ENCODE measurements around the gene FOSL2.

FOSL2 gene

DNA sequence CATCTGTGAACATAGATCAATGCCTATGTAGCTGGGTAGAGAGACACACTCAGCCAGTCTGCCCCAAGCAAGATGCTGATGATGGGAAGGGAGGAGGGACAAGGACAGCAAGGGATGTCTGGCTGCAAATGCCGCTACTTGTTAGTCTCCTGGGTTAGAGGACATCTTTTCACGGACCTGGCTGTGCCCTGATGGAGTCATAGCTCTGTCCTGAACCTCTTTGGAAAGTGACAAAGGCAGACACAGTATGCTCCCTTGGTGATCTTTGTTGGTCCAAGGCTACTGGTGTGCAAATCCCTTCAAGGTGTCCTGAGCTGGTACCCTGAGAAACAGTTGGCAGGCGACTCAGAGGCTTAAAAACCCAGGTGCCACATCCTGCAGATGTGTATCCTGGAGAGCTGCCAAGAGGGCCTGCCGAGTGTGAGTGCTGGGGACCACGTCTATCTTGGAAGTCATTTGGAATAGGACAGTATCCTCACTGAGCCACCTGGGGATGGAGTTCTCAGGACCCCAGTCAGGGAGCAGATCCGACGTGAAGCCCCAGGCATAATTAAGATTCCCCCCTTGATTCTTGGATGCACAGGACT lies 10.8 kb downstream of the FOSL2 start:
- no peak overlapping the region for H3K4ac ChIP-seq (ENCODE audit: low read depth, low read length)
- H3K23ac ChIP-seq (ENCODE audit: low read length) = no peak overlapping the region
- no peak overlapping the region for H3K56ac ChIP-seq (ENCODE audit: low read length)
- no peak overlapping the region for H3K9ac ChIP-seq (ENCODE audit: low read length)
- no peak overlapping the region for H4K8ac ChIP-seq (ENCODE audit: low read depth, low read length)
- H2BK15ac ChIP-seq (replicated peaks; ENCODE audit: low read depth) = no peak overlapping the region
- no peak overlapping the region for H3K18ac ChIP-seq (ENCODE audit: low read length)
- H3K27me3 ChIP-seq (ENCODE audit: insufficient read depth, low read length, poor library complexity) = no peaks in the 10 kb centered on the region
- H2BK5ac ChIP-seq (ENCODE audit: low read length) = no peak overlapping the region
- H3K79me1 ChIP-seq (ENCODE audit: low read length) = no peaks in the 10 kb centered on the region
- H3K79me2 ChIP-seq (ENCODE audit: control insufficient read depth, insufficient read depth, low read length) = no peaks in the 10 kb centered on the region
- H3K4me2 ChIP-seq (ENCODE audit: low read length) = no peak overlapping the region
- H2AK5ac ChIP-seq (ENCODE audit: low read length) = no peak overlapping the region
- no peak for DNase-seq
- H3K4me1 ChIP-seq (ENCODE audit: control insufficient read depth, low read depth, low read length) = no peaks in the 10 kb centered on the region
- no CpG with 5 or more reads among the region's 7 CpGs for WGBS (ENCODE audit: extremely low coverage, insufficient coverage, low lambda C conversion rate)
- H3K27ac ChIP-seq (ENCODE audit: low read depth, low read length) = no peak overlapping the region
- no peak overlapping the region for H4K5ac ChIP-seq (ENCODE audit: low read length)
- no peak overlapping the region for H2BK120ac ChIP-seq (ENCODE audit: low read depth, low read length)
- H3K4me3 ChIP-seq (ENCODE audit: low read length) = no peak overlapping the region
- H3K36me3 ChIP-seq (ENCODE audit: control insufficient read depth, insufficient read depth, low read length) = no peaks in the 10 kb centered on the region

DNA sequence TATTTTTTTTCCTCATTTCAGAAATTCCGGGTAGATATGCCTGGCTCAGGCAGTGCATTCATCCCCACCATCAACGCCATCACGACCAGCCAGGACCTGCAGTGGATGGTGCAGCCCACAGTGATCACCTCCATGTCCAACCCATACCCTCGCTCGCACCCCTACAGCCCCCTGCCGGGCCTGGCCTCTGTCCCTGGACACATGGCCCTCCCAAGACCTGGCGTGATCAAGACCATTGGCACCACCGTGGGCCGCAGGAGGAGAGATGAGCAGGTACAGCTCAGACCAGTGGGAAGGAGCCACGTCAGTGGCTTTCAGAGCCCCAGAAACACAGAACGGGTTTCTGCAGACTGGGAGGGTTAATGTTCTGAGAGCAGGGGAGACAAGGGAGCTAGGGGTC lies 11.4 kb downstream of the FOSL2 start:
- WGBS (ENCODE audit: extremely low coverage, insufficient coverage, low lambda C conversion rate) = no CpG with 5 or more reads among the region's 11 CpGs
- no peaks in the 10 kb centered on the region for H3K27me3 ChIP-seq (ENCODE audit: insufficient read depth, low read length, poor library complexity)
- H2BK15ac ChIP-seq (replicated peaks; ENCODE audit: low read depth) = no peak overlapping the region
- H2BK5ac ChIP-seq (ENCODE audit: low read length) = no peak overlapping the region
- no peak overlapping the region for H4K8ac ChIP-seq (ENCODE audit: low read depth, low read length)
- no peak overlapping the region for H2BK120ac ChIP-seq (ENCODE audit: low read depth, low read length)
- no peak overlapping the region for H3K23ac ChIP-seq (ENCODE audit: low read length)
- no peak overlapping the region for H3K9ac ChIP-seq (ENCODE audit: low read length)
- no peaks in the 10 kb centered on the region for H3K79me2 ChIP-seq (ENCODE audit: control insufficient read depth, insufficient read depth, low read length)
- H3K79me1 ChIP-seq (ENCODE audit: low read length) = no peaks in the 10 kb centered on the region
- no peak overlapping the region for H3K27ac ChIP-seq (ENCODE audit: low read depth, low read length)
- no peak overlapping the region for H3K4me3 ChIP-seq (ENCODE audit: low read length)
- H2AK5ac ChIP-seq (ENCODE audit: low read length) = no peak overlapping the region
- H4K5ac ChIP-seq (ENCODE audit: low read length) = no peak overlapping the region
- no peak overlapping the region for H3K4ac ChIP-seq (ENCODE audit: low read depth, low read length)
- no peak overlapping the region for H3K18ac ChIP-seq (ENCODE audit: low read length)
- DNase-seq = no peak
- H3K4me1 ChIP-seq (ENCODE audit: control insufficient read depth, low read depth, low read length) = no peaks in the 10 kb centered on the region
- no peak overlapping the region for H3K56ac ChIP-seq (ENCODE audit: low read length)
- H3K36me3 ChIP-seq (ENCODE audit: control insufficient read depth, insufficient read depth, low read length) = no peaks in the 10 kb centered on the region
- H3K4me2 ChIP-seq (ENCODE audit: low read length) = no peak overlapping the region

DNA sequence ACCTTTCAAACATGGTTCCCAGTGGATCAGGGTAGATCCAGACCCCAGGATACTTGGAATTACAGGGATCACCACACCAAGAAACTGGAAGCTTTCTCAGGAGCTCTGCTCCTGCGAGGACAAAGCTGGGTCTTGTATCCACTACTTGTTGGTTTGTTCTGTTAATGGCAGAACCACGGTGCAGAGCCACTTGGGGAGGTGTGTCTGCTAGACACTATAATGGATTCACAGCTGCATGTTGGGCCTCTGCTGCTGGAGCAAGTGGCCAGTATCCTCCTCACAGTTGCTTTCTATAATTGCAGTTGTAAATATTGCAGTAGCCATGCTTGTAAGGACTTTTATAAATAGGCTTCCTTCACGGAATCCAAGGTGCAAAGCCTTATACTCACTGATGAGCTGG lies 12.9 kb downstream of the FOSL2 start:
- no peaks in the 10 kb centered on the region for H3K4me1 ChIP-seq (ENCODE audit: control insufficient read depth, low read depth, low read length)

DNA sequence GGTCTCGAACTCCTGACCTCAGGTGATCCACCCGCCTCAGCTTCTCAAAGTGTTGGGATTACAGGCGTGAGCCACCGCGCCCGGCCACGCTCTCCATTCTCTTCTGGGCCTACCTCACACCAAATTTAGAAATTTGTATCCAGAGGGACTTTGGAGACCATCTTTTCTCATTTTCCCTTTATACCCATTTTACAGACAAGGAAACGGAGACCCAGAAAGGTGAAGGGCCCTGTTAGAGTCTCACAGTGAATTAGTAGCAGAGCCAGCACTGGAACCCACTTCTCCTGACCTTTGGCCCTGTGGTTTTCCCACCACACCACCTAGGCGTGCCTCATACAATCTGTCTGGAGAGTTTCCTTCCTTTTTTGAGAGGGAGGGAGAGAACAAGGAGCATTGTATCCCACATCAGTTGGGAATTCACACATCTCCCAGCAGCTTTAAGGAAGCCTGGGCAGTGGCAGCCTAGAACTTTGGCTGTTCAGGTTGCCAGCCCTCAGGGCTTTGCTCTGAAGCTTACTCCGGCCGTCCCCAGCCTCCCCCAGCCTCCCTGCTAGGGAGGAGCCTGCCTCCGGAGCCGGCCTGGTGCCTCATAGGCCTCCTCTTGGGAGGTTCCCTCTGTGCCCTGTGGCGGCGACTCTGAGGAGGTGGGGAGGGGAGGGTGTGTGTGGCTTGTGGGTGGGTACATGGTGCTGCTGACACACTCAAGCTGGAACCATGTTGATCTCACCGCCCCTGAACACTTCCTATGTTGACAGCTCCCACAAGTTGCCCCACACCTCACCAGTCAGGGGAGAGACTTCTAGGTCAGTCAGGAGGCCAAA lies 13.8 kb downstream of the FOSL2 start:
- H3K27ac ChIP-seq (ENCODE audit: low read depth, low read length) = no peak overlapping the region
- H3K79me1 ChIP-seq (ENCODE audit: low read length) = no peaks in the 10 kb centered on the region
- H3K4me2 ChIP-seq (ENCODE audit: low read length) = no peak overlapping the region
- no peak overlapping the region for H3K4me3 ChIP-seq (ENCODE audit: low read length)
- no peaks in the 10 kb centered on the region for H3K27me3 ChIP-seq (ENCODE audit: insufficient read depth, low read length, poor library complexity)
- no peak overlapping the region for H4K8ac ChIP-seq (ENCODE audit: low read depth, low read length)
- no peak overlapping the region for H2BK15ac ChIP-seq (replicated peaks; ENCODE audit: low read depth)
- no peak overlapping the region for H3K18ac ChIP-seq (ENCODE audit: low read length)
- H2AK5ac ChIP-seq (ENCODE audit: low read length) = no peak overlapping the region
- no peaks in the 10 kb centered on the region for H3K36me3 ChIP-seq (ENCODE audit: control insufficient read depth, insufficient read depth, low read length)
- H3K4me1 ChIP-seq (ENCODE audit: control insufficient read depth, low read depth, low read length) = no peaks in the 10 kb centered on the region
- H2BK120ac ChIP-seq (ENCODE audit: low read depth, low read length) = no peak overlapping the region
- H3K79me2 ChIP-seq (ENCODE audit: control insufficient read depth, insufficient read depth, low read length) = no peaks in the 10 kb centered on the region
- no peak overlapping the region for H3K4ac ChIP-seq (ENCODE audit: low read depth, low read length)
- H4K5ac ChIP-seq (ENCODE audit: low read length) = no peak overlapping the region
- no peak overlapping the region for H3K9ac ChIP-seq (ENCODE audit: low read length)
- H2BK5ac ChIP-seq (ENCODE audit: low read length) = no peak overlapping the region
- WGBS (ENCODE audit: extremely low coverage, insufficient coverage, low lambda C conversion rate) = no CpG with 5 or more reads among the region's 16 CpGs
- no peak overlapping the region for H3K56ac ChIP-seq (ENCODE audit: low read length)
- no peak overlapping the region for H3K23ac ChIP-seq (ENCODE audit: low read length)
- peak; percentile 40 for DNase-seq

More for the DNA sequence above, 12.9 kb downstream of the FOSL2 start:
- Histone ChIP-seq H4K8ac (ENCODE audit: low read depth, low read length) (no peak overlapping the region), H2BK5ac (ENCODE audit: low read length) (no peak overlapping the region), H3K4me3 (ENCODE audit: low read length) (no peak overlapping the region), H3K79me1 (ENCODE audit: low read length) (no peaks in the 10 kb centered on the region), H3K36me3 (ENCODE audit: control insufficient read depth, insufficient read depth, low read length) (no peaks in the 10 kb centered on the region), H3K27ac (ENCODE audit: low read depth, low read length) (no peak overlapping the region), H3K23ac (ENCODE audit: low read length) (no peak overlapping the region), H4K5ac (ENCODE audit: low read length) (no peak overlapping the region), H2AK5ac (ENCODE audit: low read length) (no peak overlapping the region), H2BK15ac (replicated peaks; ENCODE audit: low read depth) (no peak overlapping the region), H3K4me2 (ENCODE audit: low read length) (no peak overlapping the region), H3K56ac (ENCODE audit: low read length) (no peak overlapping the region), H3K79me2 (ENCODE audit: control insufficient read depth, insufficient read depth, low read length) (no peaks in the 10 kb centered on the region), H3K4ac (ENCODE audit: low read depth, low read length) (no peak overlapping the region), H3K9ac (ENCODE audit: low read length) (no peak overlapping the region), H2BK120ac (ENCODE audit: low read depth, low read length) (no peak overlapping the region), H3K18ac (ENCODE audit: low read length) (no peak overlapping the region), H3K27me3 (ENCODE audit: insufficient read depth, low read length, poor library complexity) (no peaks in the 10 kb centered on the region)
- no CpG with 5 or more reads among the region's 3 CpGs for WGBS (ENCODE audit: extremely low coverage, insufficient coverage, low lambda C conversion rate)
- DNase-seq = no peak

DNA sequence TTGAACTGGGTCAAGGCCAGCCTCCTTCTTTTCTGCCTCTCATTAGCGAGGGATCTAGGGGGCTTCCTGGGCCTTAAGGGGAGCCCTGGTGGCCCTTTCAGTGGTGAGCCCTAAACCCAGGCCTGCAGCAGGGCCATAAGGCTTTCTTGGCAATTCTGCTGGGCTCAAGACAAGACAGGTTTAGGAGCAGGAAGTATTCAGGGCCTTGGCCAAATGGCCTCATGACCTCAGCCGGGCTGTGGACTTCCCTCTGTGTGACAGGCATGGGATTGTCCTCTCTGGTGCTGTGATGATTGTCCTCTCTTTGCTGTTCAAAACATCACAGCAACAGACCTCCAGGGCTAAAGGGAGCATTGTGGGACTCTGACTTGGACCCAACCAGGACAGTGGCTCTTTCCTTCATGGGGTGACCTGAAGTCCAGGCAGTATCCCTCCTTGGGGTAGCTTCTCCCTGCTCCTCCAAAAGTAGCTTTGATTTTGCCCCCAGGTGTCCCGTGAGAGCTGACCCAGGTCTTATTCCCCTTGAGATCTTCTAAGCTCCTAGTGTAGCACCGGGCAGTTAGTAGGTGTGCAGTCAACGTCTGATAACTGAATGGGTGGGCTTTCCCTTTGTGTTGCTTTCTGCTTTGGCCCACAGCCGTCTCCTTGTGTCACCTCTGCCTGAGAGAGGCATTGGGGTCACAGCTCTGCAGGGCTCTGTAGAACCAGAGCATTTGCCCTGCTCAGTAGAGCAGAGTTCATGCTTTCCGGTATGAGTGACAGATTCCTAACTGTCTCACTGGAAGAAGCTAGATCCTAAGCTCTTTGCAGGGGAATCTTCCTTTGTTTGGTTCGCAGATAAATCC lies 14.7 kb downstream of the FOSL2 start:
- no CpG with 5 or more reads among the region's 8 CpGs for WGBS (ENCODE audit: extremely low coverage, insufficient coverage, low lambda C conversion rate)
- Histone ChIP-seq H3K79me2 (ENCODE audit: control insufficient read depth, insufficient read depth, low read length) (no peaks in the 10 kb centered on the region), H3K27ac (ENCODE audit: low read depth, low read length) (no peak overlapping the region), H4K5ac (ENCODE audit: low read length) (no peak overlapping the region), H3K27me3 (ENCODE audit: insufficient read depth, low read length, poor library complexity) (no peaks in the 10 kb centered on the region), H3K36me3 (ENCODE audit: control insufficient read depth, insufficient read depth, low read length) (no peaks in the 10 kb centered on the region), H3K18ac (ENCODE audit: low read length) (no peak overlapping the region), H2BK15ac (replicated peaks; ENCODE audit: low read depth) (no peak overlapping the region), H4K8ac (ENCODE audit: low read depth, low read length) (no peak overlapping the region), H2BK5ac (ENCODE audit: low read length) (no peak overlapping the region), H3K56ac (ENCODE audit: low read length) (no peak overlapping the region), H3K23ac (ENCODE audit: low read length) (no peak overlapping the region), H3K79me1 (ENCODE audit: low read length) (no peaks in the 10 kb centered on the region), H2AK5ac (ENCODE audit: low read length) (no peak overlapping the region), H3K4me3 (ENCODE audit: low read length) (no peak overlapping the region), H3K4ac (ENCODE audit: low read depth, low read length) (no peak overlapping the region), H3K4me1 (ENCODE audit: control insufficient read depth, low read depth, low read length) (no peaks in the 10 kb centered on the region), H3K4me2 (ENCODE audit: low read length) (no peak overlapping the region), H2BK120ac (ENCODE audit: low read depth, low read length) (no peak overlapping the region), H3K9ac (ENCODE audit: low read length) (no peak overlapping the region)
- DNase-seq = no peak
